Endodermal cell (in vitro differentiated cells): ENCODE measurements around the gene GSG1L. TPM values are rescaled to one million over a fixed set of nuclear protein-coding genes. Genes with fewer than 3 reads are reported as not detected.

Source experiments
- DNase-seq: peaks from one replicate; pipeline ENCODE4 v3.0.0-alpha.2; 2017
- H3K27ac ChIP-seq: 2 replicates; pipeline ENCODE4 v1.5.1; 2013; ENCODE audit warnings: mild to moderate bottlenecking, low read depth, low read length, moderate library complexity
- H3K27me3 ChIP-seq: 2 replicates; pipeline ENCODE4 v1.6.1; 2013; ENCODE audit warnings: mild to moderate bottlenecking, low read length, moderate library complexity; ENCODE audit not compliant: insufficient read depth, control insufficient read depth, poor library complexity, severe bottlenecking
- H3K36me3 ChIP-seq: 2 replicates; pipeline ENCODE4 v1.7.0; 2013; ENCODE audit warnings: mild to moderate bottlenecking, low read length, moderate library complexity; ENCODE audit not compliant: control insufficient read depth, insufficient read depth
- H3K4me1 ChIP-seq: one replicate; pipeline ENCODE4 v1.7.0; 2013; ENCODE audit warnings: low read length; ENCODE audit not compliant: control insufficient read depth, insufficient read depth
- H3K4me3 ChIP-seq: 2 replicates; pipeline ENCODE4 v1.5.1; 2013; ENCODE audit warnings: mild to moderate bottlenecking, low read length, moderate library complexity
- H3K9ac ChIP-seq: 2 replicates; pipeline ENCODE4 v1.6.1; 2013; ENCODE audit warnings: mild to moderate bottlenecking, low read length, moderate library complexity; ENCODE audit not compliant: poor library complexity, severe bottlenecking; ENCODE audit errors: extremely low read depth
- H3K9me3 ChIP-seq: 2 replicates; pipeline ENCODE4 v1.6.1; 2013; ENCODE audit warnings: mild to moderate bottlenecking, low read length, moderate library complexity; ENCODE audit not compliant: control insufficient read depth
- H3K27ac Mint-ChIP-seq: 2 replicates; pipeline ENCODE4 v1.8.0; 2020; ENCODE audit warnings: mixed read lengths
- H3K27me3 Mint-ChIP-seq: 2 replicates; pipeline ENCODE4 v1.8.0; 2021; ENCODE audit warnings: mild to moderate bottlenecking, mixed read lengths; ENCODE audit not compliant: insufficient read depth
- H3K36me3 Mint-ChIP-seq: 2 replicates; pipeline ENCODE4 v1.8.0; 2020; ENCODE audit warnings: low read depth, mixed read lengths
- H3K4me1 Mint-ChIP-seq: 2 replicates; pipeline ENCODE4 v1.8.0; 2020; ENCODE audit warnings: mixed read lengths
- H3K4me3 Mint-ChIP-seq: 2 replicates; pipeline ENCODE4 v1.8.0; 2020; ENCODE audit warnings: mild to moderate bottlenecking, moderate library complexity, mixed read lengths
- H3K9me3 Mint-ChIP-seq: 2 replicates; pipeline ENCODE4 v1.8.0; 2020; ENCODE audit warnings: mild to moderate bottlenecking, mixed read lengths
- CTCF ChIP-seq: fragments of 200-600 bp; sonication (generic); conservative IDR thresholded peaks from 2 replicates; pipeline ENCODE4 v1.5.0; 2021; ENCODE audit warnings: antibody characterized with exemption, mild to moderate bottlenecking
- WGBS, 2 experiments: methylation state at CpG; one replicate each; pipeline versions ENCODE4 v1.1.5 to v1.1.7; 2013; ENCODE audit warnings: missing lambda C conversion rate in 2 of 2, mixed read lengths in 1 of 2; ENCODE audit not compliant: insufficient coverage in 1 of 2, insufficient read length in 1 of 2; 5-methylcytosine and 5-hydroxymethylcytosine counted together
- total RNA-seq, 2 donors: library from RNA; stranded (reverse); fragmentation: NEBNext Ultra II Directional in 1 of 2; extraction: Animal tissue kit (Norgen Biotek cat#: 25700) in 1 of 2; gene quantifications; 2 replicates in 1 of 2; 3 replicates in 1 of 2; pipeline ENCODE4 v1.2.1, GENCODE V29; 2021

The GSG1L gene
- total RNA-seq, 2 donors from 2014 or later: 0.24 TPM; not detected in 1

GRCh38 chr16:28105297-28105696 lies 41.8 kb upstream of the GSG1L start:
- no peaks in the 10 kb centered on the region for H3K27me3 Mint-ChIP-seq
- Histone ChIP-seq H3K27me3 (no peaks in the 10 kb centered on the region), H3K36me3 (peaks cover 71% of the 10 kb centered on the region), H3K4me1 (no peaks in the 10 kb centered on the region), H3K27ac (no peak overlapping the region), H3K9me3 (no peaks in the 10 kb centered on the region), H3K9ac (no peak overlapping the region), H3K4me3 (no peak overlapping the region)
- WGBS, 2 experiments: 94 to 95% methylated on average over 2 to 3 of the region's 3 CpGs
- H3K36me3 Mint-ChIP-seq: peaks cover 71% of the 10 kb centered on the region
- no peak overlapping the region for H3K4me3 Mint-ChIP-seq
- H3K4me1 Mint-ChIP-seq: no peaks in the 10 kb centered on the region
- DNase-seq: no peak
- H3K27ac Mint-ChIP-seq: no peak overlapping the region
- no peaks in the 10 kb centered on the region for H3K9me3 Mint-ChIP-seq
- TF ChIP-seq CTCF: no peak

DNA sequence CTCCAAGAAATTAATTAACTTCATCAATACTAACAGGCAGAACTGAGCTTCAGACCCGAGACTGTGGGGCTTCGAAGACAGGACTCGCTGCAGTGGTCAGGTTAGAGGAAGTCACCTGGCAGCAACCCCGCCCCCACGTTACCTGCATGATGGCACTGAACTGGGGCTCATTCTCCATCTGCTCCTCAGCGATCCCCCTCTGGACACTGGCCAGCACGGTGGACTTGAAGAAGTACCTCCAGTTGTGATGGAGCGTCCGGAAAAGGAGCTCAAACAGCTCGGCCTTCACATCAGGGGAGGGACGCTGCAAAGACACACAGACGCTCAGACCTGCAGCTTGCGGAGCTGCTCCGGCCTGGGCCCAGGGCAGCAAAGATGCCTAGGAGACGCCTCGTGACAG lies 40.9 kb upstream of the GSG1L start:
- no peak for DNase-seq
- H3K4me1 ChIP-seq: no peaks in the 10 kb centered on the region
- no peak overlapping the region for H3K4me3 ChIP-seq
- H3K4me1 Mint-ChIP-seq: no peaks in the 10 kb centered on the region
- H3K36me3 Mint-ChIP-seq: peaks cover 75% of the 10 kb centered on the region
- 91 to 95% methylated on average over 11 to 16 of the region's 16 CpGs for WGBS, 2 experiments
- H3K4me3 Mint-ChIP-seq: no peak overlapping the region
- H3K36me3 ChIP-seq: peaks cover 71% of the 10 kb centered on the region
- no peaks in the 10 kb centered on the region for H3K27me3 Mint-ChIP-seq
- no peaks in the 10 kb centered on the region for H3K27me3 ChIP-seq
- no peak overlapping the region for H3K27ac ChIP-seq
- no peak overlapping the region for H3K9ac ChIP-seq
- no peaks in the 10 kb centered on the region for H3K9me3 Mint-ChIP-seq
- H3K27ac Mint-ChIP-seq: no peak overlapping the region
- no peaks in the 10 kb centered on the region for H3K9me3 ChIP-seq
- no peak for TF ChIP-seq CTCF

DNA sequence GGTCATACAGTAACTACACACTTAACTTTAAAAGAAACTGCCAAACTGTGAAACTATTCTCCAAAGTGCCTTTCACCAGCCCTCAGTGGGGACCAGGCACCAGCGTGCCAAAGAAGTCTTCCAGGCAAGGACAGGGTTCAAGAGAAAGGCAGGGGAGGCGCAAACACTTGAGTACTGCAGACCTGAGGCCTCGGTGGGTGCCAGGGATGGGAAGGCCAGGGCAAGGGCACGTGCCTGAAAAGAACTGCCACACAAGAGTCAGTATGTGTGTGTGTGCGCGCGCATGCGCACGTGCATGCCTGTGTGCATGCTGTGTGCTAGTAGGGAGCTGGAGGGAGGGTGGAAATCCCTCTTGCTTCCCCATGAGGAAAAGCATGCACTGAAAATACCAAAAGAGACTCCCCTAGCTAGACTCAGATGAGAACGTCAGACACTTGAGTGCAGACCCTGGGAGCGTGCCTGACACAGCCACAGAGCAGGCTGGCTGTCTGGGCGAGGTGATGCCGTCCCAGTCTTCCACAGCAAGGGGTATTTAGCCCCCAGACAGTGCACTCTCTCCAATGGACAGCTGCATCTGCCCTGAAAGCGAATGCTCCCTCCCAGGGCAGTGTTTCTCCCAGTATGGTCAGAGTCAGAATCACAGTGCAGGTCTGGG lies 40.1 kb upstream of the GSG1L start:
- Histone ChIP-seq H3K27me3 (no peaks in the 10 kb centered on the region), H3K4me3 (no peak overlapping the region), H3K27ac (no peak overlapping the region), H3K9ac (no peak overlapping the region), H3K4me1 (no peaks in the 10 kb centered on the region), H3K9me3 (no peaks in the 10 kb centered on the region), H3K36me3 (peaks cover 76% of the 10 kb centered on the region)
- H3K27ac Mint-ChIP-seq: no peak overlapping the region
- peaks cover 77% of the 10 kb centered on the region for H3K36me3 Mint-ChIP-seq
- peaks cover 7% of the 10 kb centered on the region for H3K4me1 Mint-ChIP-seq
- no peak for DNase-seq
- TF ChIP-seq CTCF: no peak
- no peaks in the 10 kb centered on the region for H3K9me3 Mint-ChIP-seq
- no peak overlapping the region for H3K4me3 Mint-ChIP-seq
- no peaks in the 10 kb centered on the region for H3K27me3 Mint-ChIP-seq
- 94 to 97% methylated on average over 6 to 14 of the region's 14 CpGs for WGBS, 2 experiments
